Measurements from ENCODE around the gene CLCN6. TPM values are rescaled to one million over a fixed set of nuclear protein-coding genes. Genes with fewer than 3 reads are reported as not detected.

Gene CLCN6
- total and polyA plus RNA-seq, 2 experiments from 2014 or later = 22.5 to 31.8 TPM

- Histone ChIP-seq H3K27ac (no peak overlapping the region), H3K4me3 (no peak overlapping the region), H3K27me3 (no peaks in the 10 kb centered on the region), H3K36me3 (no peaks in the 10 kb centered on the region), H3K9me3 (ENCODE audit: low read depth) (no peaks in the 10 kb centered on the region), H3K4me1 (ENCODE audit: low read depth) (no peaks in the 10 kb centered on the region)
- no peak for TF ChIP-seq CTCF (IDR thresholded peaks at IDR 0.05; ENCODE audit: low read depth, low read length)
- DNase-seq (ENCODE audit: low read depth in 1 of 2, low spot score in 1 of 2) = no peak
Observed at GRCh38 chr1:11768821-11769220, 37.2 kb upstream of the CLCN6 start.

GRCh38 chr1:11769274-11769673 lies 36.7 kb upstream of the CLCN6 start:
- Histone ChIP-seq H3K9me3 (ENCODE audit: low read depth) (no peaks in the 10 kb centered on the region), H3K4me1 (ENCODE audit: low read depth) (no peaks in the 10 kb centered on the region), H3K27ac (no peak overlapping the region), H3K4me3 (no peak overlapping the region), H3K36me3 (no peaks in the 10 kb centered on the region), H3K27me3 (no peaks in the 10 kb centered on the region)
- no peak for TF ChIP-seq CTCF (IDR thresholded peaks at IDR 0.05; ENCODE audit: low read depth, low read length)
- DNase-seq (ENCODE audit: low read depth in 1 of 2, low spot score in 1 of 2) = no peak

- no peak for TF ChIP-seq CTCF (IDR thresholded peaks at IDR 0.05; ENCODE audit: low read depth, low read length)
- Histone ChIP-seq H3K4me1 (ENCODE audit: low read depth) (no peaks in the 10 kb centered on the region), H3K9me3 (ENCODE audit: low read depth) (no peaks in the 10 kb centered on the region), H3K27me3 (no peaks in the 10 kb centered on the region), H3K36me3 (no peaks in the 10 kb centered on the region), H3K4me3 (no peak overlapping the region), H3K27ac (no peak overlapping the region)
- DNase-seq (ENCODE audit: low read depth in 1 of 2, low spot score in 1 of 2) = no peak
Observed at GRCh38 chr1:11770011-11770410, 36.0 kb upstream of the CLCN6 start.

- no peaks in the 10 kb centered on the region for H3K36me3 ChIP-seq
- no peaks in the 10 kb centered on the region for H3K27me3 ChIP-seq
- no peak overlapping the region for H3K27ac ChIP-seq
- TF ChIP-seq CTCF (IDR thresholded peaks at IDR 0.05; ENCODE audit: low read depth, low read length) = no peak
- no peak for DNase-seq (ENCODE audit: low read depth in 1 of 2, low spot score in 1 of 2)
- no peak overlapping the region for H3K4me3 ChIP-seq
- no peaks in the 10 kb centered on the region for H3K9me3 ChIP-seq (ENCODE audit: low read depth)
- H3K4me1 ChIP-seq (ENCODE audit: low read depth) = no peaks in the 10 kb centered on the region
Observed at GRCh38 chr1:11771481-11772043, 34.4 kb upstream of the CLCN6 start.

GRCh38 chr1:11772458-11772857 lies 33.5 kb upstream of the CLCN6 start:
- no peaks in the 10 kb centered on the region for H3K9me3 ChIP-seq (ENCODE audit: low read depth)
- H3K27me3 ChIP-seq = no peaks in the 10 kb centered on the region
- H3K4me3 ChIP-seq = no peak overlapping the region
- no peak for TF ChIP-seq CTCF (IDR thresholded peaks at IDR 0.05; ENCODE audit: low read depth, low read length)
- no peaks in the 10 kb centered on the region for H3K4me1 ChIP-seq (ENCODE audit: low read depth)
- DNase-seq (ENCODE audit: low read depth in 1 of 2, low spot score in 1 of 2) = no peak
- H3K36me3 ChIP-seq = no peaks in the 10 kb centered on the region
- no peak overlapping the region for H3K27ac ChIP-seq

GRCh38 chr1:11774753-11775152 lies 31.2 kb upstream of the CLCN6 start:
- Histone ChIP-seq H3K27ac (no peak overlapping the region), H3K36me3 (no peaks in the 10 kb centered on the region), H3K9me3 (ENCODE audit: low read depth) (no peaks in the 10 kb centered on the region), H3K27me3 (no peaks in the 10 kb centered on the region), H3K4me3 (no peak overlapping the region), H3K4me1 (ENCODE audit: low read depth) (no peaks in the 10 kb centered on the region)
- DNase-seq (ENCODE audit: low read depth in 1 of 2, low spot score in 1 of 2) = no peak
- TF ChIP-seq CTCF (IDR thresholded peaks at IDR 0.05; ENCODE audit: low read depth, low read length) = no peak
